ENCODE results near the gene CPHXL2.

- no peak for TF ChIP-seq ZBTB33 (IDR thresholded peaks at IDR 0.05)
- no peak for TF ChIP-seq CTCF (IDR thresholded peaks at IDR 0.05; ENCODE audit: low read depth, low read length, missing input control)
- no peak for TF ChIP-seq TAF1 (conservative IDR thresholded peaks at IDR 0.05)
- no peak for TF ChIP-seq MAX (IDR thresholded peaks at IDR 0.05)
- TF ChIP-seq YY1 (IDR thresholded peaks at IDR 0.05), result no peak
- TF ChIP-seq NR2F2 (IDR thresholded peaks at IDR 0.05), result no peak
- TF ChIP-seq SP1 (IDR thresholded peaks at IDR 0.05), result no peak
- TF ChIP-seq ATF3 (IDR thresholded peaks at IDR 0.05), result no peak
- TF ChIP-seq HNF4A (conservative IDR thresholded peaks at IDR 0.05), result no peak
- no peak for TF ChIP-seq FOXA1 (IDR thresholded peaks at IDR 0.05)
- no peak for TF ChIP-seq GABPA (IDR thresholded peaks at IDR 0.05 in 1 of 2, conservative IDR thresholded peaks at IDR 0.05 in 1 of 2)
- no peak for TF ChIP-seq HNF4G (IDR thresholded peaks at IDR 0.05)
These were observed 37.9 kb upstream of the CPHXL2 start for GRCh38 chr16:75714661-75715060.
